Muscle layer of colon (tissue), 2 donors: ENCODE data around the gene TDG.

Source experiments
- H3K27ac ChIP-seq: one replicate; pipeline ENCODE4 v1.7.0; 2013; ENCODE audit warnings: low read depth, mild to moderate bottlenecking, low read length, moderate library complexity
- H3K27me3 ChIP-seq, 2 donors: one replicate each; pipeline ENCODE4 v1.7.0; 2013; ENCODE audit warnings: low read length in 2 of 2, mild to moderate bottlenecking in 2 of 2; ENCODE audit not compliant: insufficient read depth in 2 of 2, control insufficient read depth in 1 of 2
- H3K36me3 ChIP-seq: one replicate; pipeline ENCODE4 v1.7.0; 2013; ENCODE audit warnings: mild to moderate bottlenecking, low read length; ENCODE audit not compliant: insufficient read depth
- H3K4me1 ChIP-seq: one replicate; pipeline ENCODE4 v1.7.0; 2013; ENCODE audit warnings: mild to moderate bottlenecking, low read length; ENCODE audit not compliant: insufficient read depth
- H3K4me3 ChIP-seq, 2 donors: one replicate each; pipeline ENCODE4 v1.7.0; 2013; ENCODE audit warnings: low read length in 2 of 2, low read depth in 1 of 2, mild to moderate bottlenecking in 1 of 2, moderate library complexity in 1 of 2
- H3K9ac ChIP-seq: one replicate; pipeline ENCODE4 v1.7.0; 2013; ENCODE audit warnings: low read length
- H3K9me3 ChIP-seq: one replicate; pipeline ENCODE4 v1.7.0; 2013; ENCODE audit warnings: mild to moderate bottlenecking, low read length
- donor health status: abdominal sarcoma.
- donor health status: Adenocarcinoma of cecum.

TDG gene

DNA sequence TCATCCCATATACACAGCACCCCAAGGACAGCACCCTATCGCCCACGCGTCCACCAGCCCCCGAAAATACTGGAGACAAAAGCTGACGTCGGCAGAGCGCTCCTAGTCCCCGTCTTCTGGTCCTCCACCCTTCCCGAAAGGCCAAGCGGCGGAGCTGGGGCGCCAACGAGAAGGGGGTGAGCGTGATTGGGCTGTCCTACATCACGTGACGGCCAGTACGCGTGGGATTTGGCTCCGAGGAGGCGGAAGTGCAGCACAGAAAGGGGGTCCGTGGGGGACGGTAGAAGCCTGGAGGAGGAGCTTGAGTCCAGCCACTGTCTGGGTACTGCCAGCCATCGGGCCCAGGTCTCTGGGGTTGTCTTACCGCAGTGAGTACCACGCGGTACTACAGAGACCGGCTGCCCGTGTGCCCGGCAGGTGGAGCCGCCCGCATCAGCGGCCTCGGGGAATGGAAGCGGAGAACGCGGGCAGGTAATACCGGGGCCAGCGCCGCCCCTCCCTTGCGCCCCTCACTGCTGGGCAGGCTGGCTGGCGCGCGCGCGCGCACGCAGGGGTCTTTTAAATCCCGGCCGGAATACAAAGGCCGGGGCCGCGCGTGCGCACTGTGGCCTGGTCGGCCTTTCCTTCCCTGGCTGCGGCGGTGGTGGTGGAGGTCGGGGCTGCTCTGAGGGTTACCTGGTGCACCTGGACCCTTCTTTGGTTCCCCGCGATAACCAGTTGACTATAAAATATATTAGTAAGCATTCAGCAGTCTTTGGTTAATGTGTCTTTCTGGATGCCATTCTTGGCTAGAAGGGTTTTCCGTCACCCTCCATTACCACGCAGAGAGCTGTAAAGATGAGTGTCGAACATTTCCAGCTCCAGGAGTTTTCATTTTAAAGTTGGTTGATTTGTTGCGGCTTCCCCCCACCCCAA is at the start of gene TDG:
TDG (plus strand) TSS at position 283 of the 915 bp plus-strand sequence; CDS start at position 449, 166 bp downstream.
- peak within 1 kb of the TSS; percentile 69 to 90 for H3K4me3 ChIP-seq
- H3K27ac ChIP-seq, result peak within 1 kb of the TSS; percentile 95
- no peaks in the 10 kb centered on the region for H3K27me3 ChIP-seq
- H3K9me3 ChIP-seq, result no peaks in the 10 kb centered on the region
- H3K36me3 ChIP-seq, result no peaks in the 10 kb centered on the region
- peak within 1 kb of the TSS; percentile 78 for H3K9ac ChIP-seq
- peaks cover 41% of the 10 kb centered on the region for H3K4me1 ChIP-seq

DNA sequence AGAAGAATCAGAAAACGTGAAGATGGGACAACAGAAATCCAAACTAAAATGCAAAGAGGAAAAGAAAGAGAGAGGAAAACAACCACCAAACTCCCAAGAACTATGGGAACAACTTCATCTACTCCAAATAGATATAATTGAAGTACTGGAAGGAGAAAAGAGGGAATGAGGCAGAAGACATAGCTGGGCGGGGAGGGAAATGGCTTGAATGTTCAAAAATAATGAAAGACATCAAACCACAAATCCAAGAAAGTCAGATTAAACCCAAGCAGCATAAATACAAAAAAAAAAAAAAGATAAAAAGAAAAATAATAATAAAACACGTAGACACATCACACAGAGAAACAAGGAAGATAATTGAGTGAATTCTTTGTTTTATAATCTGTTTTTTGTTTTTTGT is 47.8 kb upstream of the TDG start:
- no peaks in the 10 kb centered on the region for H3K27me3 ChIP-seq
- H3K27ac ChIP-seq, result no peak overlapping the region
- no peaks in the 10 kb centered on the region for H3K9me3 ChIP-seq
- no peaks in the 10 kb centered on the region for H3K36me3 ChIP-seq
- no peak overlapping the region for H3K9ac ChIP-seq
- no peak overlapping the region for H3K4me3 ChIP-seq
- no peaks in the 10 kb centered on the region for H3K4me1 ChIP-seq

DNA sequence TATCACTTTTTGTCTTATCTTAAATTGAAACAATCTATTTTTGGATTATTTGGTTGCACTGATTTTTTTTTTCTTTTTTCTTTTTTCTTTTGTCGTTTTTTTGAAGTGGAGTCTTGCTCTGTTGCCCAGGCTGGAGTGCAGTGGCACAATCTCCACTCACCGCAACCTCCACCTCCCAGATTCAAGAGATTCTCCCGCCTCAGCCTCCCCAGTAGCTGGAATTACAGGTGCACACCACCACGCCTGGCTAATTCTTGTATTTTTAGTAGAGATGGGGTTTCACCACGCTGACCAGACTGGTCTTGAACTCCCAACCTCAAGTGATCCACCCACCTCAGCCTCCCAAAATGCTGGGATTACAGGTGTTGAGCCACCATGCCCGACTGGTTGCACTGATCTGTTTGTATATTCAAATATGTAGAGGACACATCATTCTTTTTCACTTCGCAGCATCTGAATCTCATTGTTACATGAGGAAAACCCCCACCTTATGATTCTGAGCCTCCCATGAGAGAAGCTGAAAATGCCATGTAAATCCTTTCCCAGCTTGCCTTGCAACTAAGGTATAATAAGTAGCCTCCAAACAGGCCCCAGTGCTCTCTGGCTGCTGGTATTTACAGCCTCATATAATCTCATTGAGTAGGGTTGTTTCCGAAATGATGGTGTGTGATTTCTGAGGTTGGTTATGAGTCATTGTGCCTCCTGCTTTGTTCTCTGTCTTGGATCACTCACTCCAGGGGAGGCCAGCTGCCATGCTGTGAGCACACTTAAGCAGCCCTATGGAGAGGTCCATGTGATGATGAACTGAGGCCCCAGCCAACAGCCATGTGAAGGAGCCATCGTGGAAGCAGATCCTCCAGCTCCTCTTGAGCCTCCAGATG is 40.7 kb upstream of the TDG start:
- Histone ChIP-seq H3K9ac (no peak overlapping the region), H3K27ac (no peak overlapping the region), H3K9me3 (no peaks in the 10 kb centered on the region), H3K36me3 (no peaks in the 10 kb centered on the region), H3K4me1 (peaks cover 6% of the 10 kb centered on the region), H3K4me3 (no peak overlapping the region), H3K27me3 (no peaks in the 10 kb centered on the region)

DNA sequence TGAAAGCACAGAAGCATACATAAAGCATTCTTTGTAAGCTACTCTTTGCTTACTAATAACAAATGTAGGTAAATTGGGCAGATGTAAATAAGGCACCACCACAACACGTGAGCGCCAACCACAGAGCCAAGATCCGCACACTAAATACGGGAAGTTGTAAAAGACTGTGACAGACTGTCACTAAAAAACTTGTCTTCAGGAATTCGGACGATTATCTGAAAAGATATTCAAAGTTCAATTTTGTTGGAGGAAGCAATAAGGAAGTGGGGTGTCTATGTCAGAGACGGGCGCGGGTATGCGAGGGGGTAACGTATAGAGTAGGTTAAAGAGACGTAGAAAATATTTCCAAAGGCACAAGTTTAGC is 37.0 kb upstream of the TDG start:
- Histone ChIP-seq H3K4me1 (peaks cover 32% of the 10 kb centered on the region), H3K4me3 (peak overlapping the region; percentile 64 to 80), H3K9ac (peak overlapping the region; percentile 94), H3K9me3 (no peaks in the 10 kb centered on the region), H3K36me3 (peaks cover 16% of the 10 kb centered on the region), H3K27ac (peak overlapping the region; percentile 98), H3K27me3 (no peaks in the 10 kb centered on the region)

DNA sequence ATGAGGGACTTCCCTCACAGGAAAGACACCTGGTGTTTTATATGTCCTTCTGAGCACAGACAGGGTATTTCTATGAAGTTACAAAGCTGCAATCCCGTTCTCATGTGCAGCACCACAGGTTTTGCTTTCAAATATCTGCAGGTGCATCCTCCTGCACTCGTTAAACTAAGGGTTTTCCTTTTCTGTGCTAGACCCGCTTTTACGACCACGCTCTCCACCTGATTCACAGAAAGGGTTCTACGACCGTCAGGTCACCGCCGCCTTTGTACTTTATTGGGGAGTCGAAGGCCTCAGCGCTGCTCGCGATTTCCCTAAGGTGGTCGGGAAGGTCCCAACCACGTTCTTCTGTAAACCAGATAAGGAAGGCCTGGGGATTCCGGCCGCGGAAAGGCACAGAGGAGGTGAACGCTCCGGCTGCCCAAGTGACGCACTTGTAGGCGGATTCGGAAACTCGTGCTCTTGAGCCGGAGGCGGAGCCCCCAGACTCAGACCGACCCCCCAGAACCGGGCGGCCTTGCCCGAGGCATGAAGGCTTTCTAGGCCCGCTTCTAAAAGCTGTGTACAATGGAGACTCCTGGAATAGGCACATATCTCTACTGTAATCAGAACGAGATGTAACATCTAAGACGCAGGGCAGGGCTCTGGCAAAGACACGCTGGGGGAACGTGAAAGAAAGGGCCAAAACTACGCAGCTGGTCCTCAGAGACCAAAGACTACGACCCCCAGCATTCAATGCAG is 36.5 kb upstream of the TDG start:
- H3K4me1 ChIP-seq, result peaks cover 37% of the 10 kb centered on the region
- H3K36me3 ChIP-seq, result peaks cover 22% of the 10 kb centered on the region
- peak overlapping the region; percentile 64 to 80 for H3K4me3 ChIP-seq
- peak overlapping the region; percentile 94 for H3K9ac ChIP-seq
- peak overlapping the region; percentile 98 for H3K27ac ChIP-seq
- no peaks in the 10 kb centered on the region for H3K9me3 ChIP-seq
- H3K27me3 ChIP-seq, result no peaks in the 10 kb centered on the region

DNA sequence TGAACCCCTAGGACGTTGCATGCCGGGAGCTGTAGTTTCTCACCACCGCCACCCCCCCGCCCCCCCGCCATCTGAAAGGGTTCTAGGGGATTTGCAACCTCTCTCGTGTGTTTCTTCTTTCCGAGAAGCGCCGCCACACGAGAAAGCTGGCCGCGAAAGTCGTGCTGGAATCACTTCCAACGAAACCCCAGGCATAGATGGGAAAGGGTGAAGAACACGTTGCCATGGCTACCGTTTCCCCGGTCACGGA is 36.0 kb upstream of the TDG start:
- Histone ChIP-seq H3K27ac (peak overlapping the region; percentile 98), H3K4me1 (peaks cover 42% of the 10 kb centered on the region)

DNA sequence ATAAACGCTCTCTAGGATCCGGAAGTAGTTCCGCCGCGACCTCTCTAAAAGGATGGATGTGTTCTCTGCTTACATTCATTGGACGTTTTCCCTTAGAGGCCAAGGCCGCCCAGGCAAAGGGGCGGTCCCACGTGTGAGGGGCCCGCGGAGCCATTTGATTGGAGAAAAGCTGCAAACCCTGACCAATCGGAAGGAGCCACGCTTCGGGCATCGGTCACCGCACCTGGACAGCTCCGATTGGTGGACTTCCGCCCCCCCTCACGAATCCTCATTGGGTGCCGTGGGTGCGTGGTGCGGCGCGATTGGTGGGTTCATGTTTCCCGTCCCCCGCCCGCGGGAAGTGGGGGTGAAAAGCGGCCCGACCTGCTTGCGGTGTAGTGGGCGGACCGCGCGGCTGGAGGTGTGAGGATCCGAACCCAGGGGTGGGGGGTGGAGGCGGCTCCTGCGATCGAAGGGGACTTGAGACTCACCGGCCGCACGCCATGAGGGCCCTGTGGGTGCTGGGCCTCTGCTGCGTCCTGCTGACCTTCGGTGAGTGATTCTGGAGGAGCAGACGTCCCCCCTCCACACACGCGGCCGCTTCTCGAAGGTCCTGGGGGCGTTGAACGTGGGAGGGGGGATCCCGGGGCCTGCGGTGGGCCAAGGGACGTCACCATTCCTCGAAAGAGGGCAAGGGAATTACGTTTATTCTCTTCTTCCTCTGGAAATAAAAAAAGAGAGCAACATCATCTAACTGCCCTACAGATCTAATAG is 35.5 kb upstream of the TDG start, which contains the start of gene HSP90B1:
HSP90B1 (plus strand) TSS at position 377 of the 753 bp plus-strand sequence; CDS start at position 483, 106 bp downstream.
- H3K4me3 ChIP-seq, result peak within 1 kb of the TSS; percentile 64 to 89
- H3K27me3 ChIP-seq, result no peaks in the 10 kb centered on the region
- peak within 1 kb of the TSS; percentile 94 for H3K9ac ChIP-seq
- H3K36me3 ChIP-seq, result peaks cover 32% of the 10 kb centered on the region
- H3K4me1 ChIP-seq, result peaks cover 47% of the 10 kb centered on the region
- H3K27ac ChIP-seq, result peak within 1 kb of the TSS; percentile 98
- H3K9me3 ChIP-seq, result no peaks in the 10 kb centered on the region

More for the DNA sequence above, 36.0 kb upstream of the TDG start:
- Histone ChIP-seq H3K9ac (peak overlapping the region; percentile 94), H3K27me3 (no peaks in the 10 kb centered on the region), H3K9me3 (no peaks in the 10 kb centered on the region), H3K4me3 (peak overlapping the region; percentile 64 to 80), H3K36me3 (peaks cover 27% of the 10 kb centered on the region)

DNA sequence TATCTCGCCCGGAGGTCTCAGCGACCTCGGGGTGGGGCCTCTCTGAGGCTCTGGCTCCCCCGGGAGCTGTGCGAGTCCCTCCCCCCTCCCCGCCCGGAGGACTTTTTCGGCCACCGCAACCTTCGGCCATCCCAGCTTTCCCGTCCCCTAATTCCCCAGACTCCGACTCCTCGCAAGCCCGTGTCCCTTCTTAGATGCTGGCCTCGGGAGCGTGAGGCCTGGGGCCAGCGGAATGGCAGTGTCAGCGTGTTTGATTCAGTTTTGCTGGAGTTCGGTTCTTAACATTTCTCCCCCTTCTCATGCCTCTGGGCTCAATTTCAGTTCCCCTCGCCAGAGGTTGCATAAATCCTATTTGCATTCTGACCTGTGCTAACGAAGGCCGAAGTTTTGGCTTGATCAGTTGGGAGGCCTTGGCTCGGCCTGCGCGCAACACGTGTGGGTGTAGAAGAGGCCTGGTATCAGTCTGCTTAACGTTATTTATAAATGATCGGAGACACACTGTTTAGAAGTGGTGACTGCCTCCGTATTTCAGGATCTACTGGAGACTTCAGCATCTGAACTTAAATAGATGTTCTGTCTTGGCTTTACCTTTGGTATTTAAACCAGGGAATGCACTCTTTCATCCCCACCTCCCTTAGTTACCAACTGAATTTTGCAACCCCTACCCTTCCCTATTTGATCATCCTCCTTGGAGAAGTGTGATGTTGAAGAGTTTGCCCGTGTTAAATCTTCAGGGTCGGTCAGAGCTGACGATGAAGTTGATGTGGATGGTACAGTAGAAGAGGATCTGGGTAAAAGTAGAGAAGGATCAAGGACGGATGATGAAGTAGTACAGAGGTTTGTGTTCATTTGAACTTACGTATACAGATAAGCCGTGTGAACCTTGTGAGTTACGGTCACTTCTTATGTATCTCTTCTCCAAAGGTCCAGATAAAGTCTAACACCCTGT is 34.6 kb upstream of the TDG start:
- peak overlapping the region; percentile 51 to 89 for H3K4me3 ChIP-seq
- no peaks in the 10 kb centered on the region for H3K9me3 ChIP-seq
- no peaks in the 10 kb centered on the region for H3K27me3 ChIP-seq
- H3K36me3 ChIP-seq, result peaks cover 38% of the 10 kb centered on the region
- peak overlapping the region; percentile 75 for H3K9ac ChIP-seq
- H3K27ac ChIP-seq, result peak overlapping the region; percentile 77
- peaks cover 56% of the 10 kb centered on the region for H3K4me1 ChIP-seq

DNA sequence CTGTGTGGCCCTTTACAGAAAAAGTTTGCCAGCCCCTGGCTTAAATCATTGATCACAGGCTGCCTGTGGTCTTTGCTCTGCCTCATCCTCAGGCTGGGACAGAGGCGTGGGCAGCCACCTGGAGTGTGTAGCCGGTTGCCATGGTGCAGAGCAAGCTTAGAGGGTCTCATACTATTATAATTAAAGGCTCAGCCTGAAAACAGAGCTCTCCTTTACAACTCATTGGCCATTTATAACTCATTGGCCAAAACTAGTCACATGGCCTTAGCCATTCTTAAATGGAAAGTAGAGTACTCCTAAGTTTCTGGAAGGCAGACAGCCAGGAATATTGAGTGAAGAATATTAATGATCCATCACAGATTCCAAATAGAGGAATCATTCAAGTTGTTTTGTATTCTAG is 32.4 kb upstream of the TDG start:
- Histone ChIP-seq H3K4me3 (no peak overlapping the region), H3K36me3 (peaks cover 59% of the 10 kb centered on the region)

DNA sequence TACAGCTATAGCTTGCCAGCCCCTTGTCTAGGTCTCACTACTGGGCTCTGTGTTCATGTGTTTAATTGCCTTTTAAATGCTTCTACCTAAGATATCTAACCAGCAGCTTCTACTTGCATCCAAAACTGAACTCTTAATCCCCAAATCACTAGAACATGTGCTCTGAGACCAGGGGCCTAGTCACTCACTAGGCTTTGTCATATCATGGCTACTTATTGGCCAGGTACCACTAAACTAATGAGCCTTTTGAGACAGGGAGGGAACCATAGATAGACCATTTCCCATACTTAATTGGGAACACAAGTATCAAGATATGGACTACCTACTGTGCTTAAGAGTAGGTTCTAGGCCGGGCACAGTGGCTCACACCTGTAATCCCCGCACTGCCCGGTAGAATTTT is 29.0 kb upstream of the TDG start:
- Histone ChIP-seq H3K4me1 (peaks cover 46% of the 10 kb centered on the region), H3K27ac (no peak overlapping the region), H3K9me3 (no peaks in the 10 kb centered on the region), H3K27me3 (no peaks in the 10 kb centered on the region), H3K36me3 (peaks cover 94% of the 10 kb centered on the region), H3K9ac (no peak overlapping the region), H3K4me3 (no peak overlapping the region)

More for the DNA sequence above, 32.4 kb upstream of the TDG start:
- Histone ChIP-seq H3K9me3 (no peaks in the 10 kb centered on the region), H3K27ac (no peak overlapping the region), H3K9ac (no peak overlapping the region), H3K4me1 (peaks cover 58% of the 10 kb centered on the region), H3K27me3 (no peaks in the 10 kb centered on the region)
